GM18907 (cell line): ENCODE results near the gene GAGE12G.
"Not testable (repeated sequence)": the region's sequence is repeated elsewhere in the genome, so short reads cannot be mapped to it uniquely, and the experiment has no call there.

ENCODE experiments used
- ATAC-seq: cut with Tn5 transposase; IDR thresholded peaks from one replicate; pipeline ENCODE4 v1.9.1; 2021; ENCODE audit warnings: mild to moderate bottlenecking, moderate library complexity; ENCODE audit not compliant: unreplicated experiment

GAGE12G gene, protein sequence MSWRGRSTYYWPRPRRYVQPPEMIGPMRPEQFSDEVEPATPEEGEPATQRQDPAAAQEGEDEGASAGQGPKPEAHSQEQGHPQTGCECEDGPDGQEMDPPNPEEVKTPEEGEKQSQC

DNA sequence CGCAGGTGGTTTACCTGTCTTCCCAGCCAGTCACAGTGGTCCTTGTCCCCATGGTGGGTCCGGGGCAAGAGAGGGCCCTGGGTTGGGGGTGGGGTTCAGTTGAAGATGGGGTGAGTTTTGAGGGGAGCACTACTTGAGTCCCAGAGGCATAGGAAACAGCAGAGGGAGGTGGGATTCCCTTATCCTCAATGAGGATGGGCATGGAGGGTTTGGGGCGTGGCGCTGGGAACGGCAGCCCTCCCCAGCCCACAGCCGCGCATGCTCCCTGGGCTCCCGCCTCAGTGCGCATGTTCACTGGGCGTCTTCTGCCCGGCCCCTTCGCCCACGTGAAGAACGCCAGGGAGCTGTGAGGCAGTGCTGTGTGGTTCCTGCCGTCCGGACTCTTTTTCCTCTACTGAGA is at the start of gene GAGE12G:
GAGE12G (plus strand) TSS at position 301 of the 400 bp plus-strand sequence. CDS start 1,155 bp downstream, outside the sequence.
- not testable (repeated sequence) for ATAC-seq

DNA sequence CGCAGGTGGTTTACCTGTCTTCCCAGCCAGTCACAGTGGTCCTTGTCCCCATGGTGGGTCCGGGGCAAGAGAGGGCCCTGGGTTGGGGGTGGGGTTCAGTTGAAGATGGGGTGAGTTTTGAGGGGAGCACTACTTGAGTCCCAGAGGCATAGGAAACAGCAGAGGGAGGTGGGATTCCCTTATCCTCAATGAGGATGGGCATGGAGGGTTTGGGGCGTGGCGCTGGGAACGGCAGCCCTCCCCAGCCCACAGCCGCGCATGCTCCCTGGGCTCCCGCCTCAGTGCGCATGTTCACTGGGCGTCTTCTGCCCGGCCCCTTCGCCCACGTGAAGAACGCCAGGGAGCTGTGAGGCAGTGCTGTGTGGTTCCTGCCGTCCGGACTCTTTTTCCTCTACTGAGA is 38.3 kb upstream of the GAGE12G start, which contains the start of gene GAGE12C:
GAGE12C (plus strand) TSS at position 301 of the 400 bp plus-strand sequence. CDS start 1,155 bp downstream, outside the sequence.
- not testable (repeated sequence) for ATAC-seq

DNA sequence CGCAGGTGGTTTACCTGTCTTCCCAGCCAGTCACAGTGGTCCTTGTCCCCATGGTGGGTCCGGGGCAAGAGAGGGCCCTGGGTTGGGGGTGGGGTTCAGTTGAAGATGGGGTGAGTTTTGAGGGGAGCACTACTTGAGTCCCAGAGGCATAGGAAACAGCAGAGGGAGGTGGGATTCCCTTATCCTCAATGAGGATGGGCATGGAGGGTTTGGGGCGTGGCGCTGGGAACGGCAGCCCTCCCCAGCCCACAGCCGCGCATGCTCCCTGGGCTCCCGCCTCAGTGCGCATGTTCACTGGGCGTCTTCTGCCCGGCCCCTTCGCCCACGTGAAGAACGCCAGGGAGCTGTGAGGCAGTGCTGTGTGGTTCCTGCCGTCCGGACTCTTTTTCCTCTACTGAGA is 28.8 kb upstream of the GAGE12G start, which contains the start of gene GAGE12D:
GAGE12D (plus strand) TSS at position 301 of the 400 bp plus-strand sequence. CDS start 1,155 bp downstream, outside the sequence.
- not testable (repeated sequence) for ATAC-seq

DNA sequence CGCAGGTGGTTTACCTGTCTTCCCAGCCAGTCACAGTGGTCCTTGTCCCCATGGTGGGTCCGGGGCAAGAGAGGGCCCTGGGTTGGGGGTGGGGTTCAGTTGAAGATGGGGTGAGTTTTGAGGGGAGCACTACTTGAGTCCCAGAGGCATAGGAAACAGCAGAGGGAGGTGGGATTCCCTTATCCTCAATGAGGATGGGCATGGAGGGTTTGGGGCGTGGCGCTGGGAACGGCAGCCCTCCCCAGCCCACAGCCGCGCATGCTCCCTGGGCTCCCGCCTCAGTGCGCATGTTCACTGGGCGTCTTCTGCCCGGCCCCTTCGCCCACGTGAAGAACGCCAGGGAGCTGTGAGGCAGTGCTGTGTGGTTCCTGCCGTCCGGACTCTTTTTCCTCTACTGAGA is 19.2 kb upstream of the GAGE12G start, which contains the start of gene GAGE12E:
GAGE12E (plus strand) TSS at position 301 of the 400 bp plus-strand sequence. CDS start 1,155 bp downstream, outside the sequence.
- ATAC-seq: not testable (repeated sequence)

DNA sequence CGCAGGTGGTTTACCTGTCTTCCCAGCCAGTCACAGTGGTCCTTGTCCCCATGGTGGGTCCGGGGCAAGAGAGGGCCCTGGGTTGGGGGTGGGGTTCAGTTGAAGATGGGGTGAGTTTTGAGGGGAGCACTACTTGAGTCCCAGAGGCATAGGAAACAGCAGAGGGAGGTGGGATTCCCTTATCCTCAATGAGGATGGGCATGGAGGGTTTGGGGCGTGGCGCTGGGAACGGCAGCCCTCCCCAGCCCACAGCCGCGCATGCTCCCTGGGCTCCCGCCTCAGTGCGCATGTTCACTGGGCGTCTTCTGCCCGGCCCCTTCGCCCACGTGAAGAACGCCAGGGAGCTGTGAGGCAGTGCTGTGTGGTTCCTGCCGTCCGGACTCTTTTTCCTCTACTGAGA is 9.7 kb upstream of the GAGE12G start, which contains the start of gene GAGE12F:
GAGE12F (plus strand) TSS at position 301 of the 400 bp plus-strand sequence. CDS start 1,155 bp downstream, outside the sequence.
- ATAC-seq: not testable (repeated sequence)

DNA sequence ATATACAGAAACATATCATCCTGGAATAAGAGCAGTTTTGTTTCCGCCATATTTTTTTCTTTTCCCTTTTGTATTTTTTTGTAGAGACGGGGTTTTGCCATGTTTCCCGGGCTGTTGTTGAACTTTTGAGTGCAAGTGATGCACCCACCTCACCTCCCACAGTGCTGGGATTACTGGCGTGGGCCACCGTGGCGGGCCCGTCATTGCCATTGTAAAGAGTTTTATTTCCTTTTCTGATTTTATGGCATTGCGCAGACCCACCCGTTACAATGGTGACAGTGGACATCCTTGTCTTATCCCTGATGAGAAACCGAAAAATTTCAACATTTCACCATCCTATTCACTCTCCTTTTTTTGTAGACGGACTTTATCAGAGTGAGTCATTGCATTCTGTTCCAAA is 1.5 kb upstream of the GAGE12G start:
- not testable (repeated sequence) for ATAC-seq

DNA sequence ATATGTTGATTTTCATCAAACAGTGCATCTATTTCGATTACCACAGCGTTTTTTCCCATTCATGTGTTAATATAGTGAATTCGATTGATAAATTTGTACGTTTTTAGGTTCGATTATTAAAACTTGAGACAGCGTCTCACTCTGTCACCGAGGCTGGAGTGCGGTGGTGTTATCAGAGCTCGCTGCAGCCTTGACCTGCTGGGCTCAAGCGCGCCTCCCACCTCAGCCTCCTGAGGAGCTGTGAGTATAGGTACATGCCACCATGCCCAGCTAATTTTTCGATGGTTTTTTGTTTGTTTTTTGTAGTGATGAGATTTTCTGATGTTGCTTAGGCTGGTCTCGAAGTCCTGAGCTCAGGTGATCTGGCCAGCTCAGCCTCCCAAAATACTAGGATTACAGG is 1.0 kb upstream of the GAGE12G start:
- not testable (repeated sequence) for ATAC-seq

DNA sequence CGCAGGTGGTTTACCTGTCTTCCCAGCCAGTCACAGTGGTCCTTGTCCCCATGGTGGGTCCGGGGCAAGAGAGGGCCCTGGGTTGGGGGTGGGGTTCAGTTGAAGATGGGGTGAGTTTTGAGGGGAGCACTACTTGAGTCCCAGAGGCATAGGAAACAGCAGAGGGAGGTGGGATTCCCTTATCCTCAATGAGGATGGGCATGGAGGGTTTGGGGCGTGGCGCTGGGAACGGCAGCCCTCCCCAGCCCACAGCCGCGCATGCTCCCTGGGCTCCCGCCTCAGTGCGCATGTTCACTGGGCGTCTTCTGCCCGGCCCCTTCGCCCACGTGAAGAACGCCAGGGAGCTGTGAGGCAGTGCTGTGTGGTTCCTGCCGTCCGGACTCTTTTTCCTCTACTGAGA is 9.4 kb downstream of the GAGE12G start, which contains the start of gene GAGE12H:
GAGE12H (plus strand) TSS at position 301 of the 400 bp plus-strand sequence. CDS start 1,155 bp downstream, outside the sequence.
- ATAC-seq: not testable (repeated sequence)

DNA sequence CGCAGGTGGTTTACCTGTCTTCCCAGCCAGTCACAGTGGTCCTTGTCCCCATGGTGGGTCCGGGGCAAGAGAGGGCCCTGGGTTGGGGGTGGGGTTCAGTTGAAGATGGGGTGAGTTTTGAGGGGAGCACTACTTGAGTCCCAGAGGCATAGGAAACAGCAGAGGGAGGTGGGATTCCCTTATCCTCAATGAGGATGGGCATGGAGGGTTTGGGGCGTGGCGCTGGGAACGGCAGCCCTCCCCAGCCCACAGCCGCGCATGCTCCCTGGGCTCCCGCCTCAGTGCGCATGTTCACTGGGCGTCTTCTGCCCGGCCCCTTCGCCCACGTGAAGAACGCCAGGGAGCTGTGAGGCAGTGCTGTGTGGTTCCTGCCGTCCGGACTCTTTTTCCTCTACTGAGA is 19.0 kb downstream of the GAGE12G start, which contains the start of gene GAGE2A:
GAGE2A (plus strand) TSS at position 301 of the 400 bp plus-strand sequence. CDS start 1,155 bp downstream, outside the sequence.
- not testable (repeated sequence) for ATAC-seq

DNA sequence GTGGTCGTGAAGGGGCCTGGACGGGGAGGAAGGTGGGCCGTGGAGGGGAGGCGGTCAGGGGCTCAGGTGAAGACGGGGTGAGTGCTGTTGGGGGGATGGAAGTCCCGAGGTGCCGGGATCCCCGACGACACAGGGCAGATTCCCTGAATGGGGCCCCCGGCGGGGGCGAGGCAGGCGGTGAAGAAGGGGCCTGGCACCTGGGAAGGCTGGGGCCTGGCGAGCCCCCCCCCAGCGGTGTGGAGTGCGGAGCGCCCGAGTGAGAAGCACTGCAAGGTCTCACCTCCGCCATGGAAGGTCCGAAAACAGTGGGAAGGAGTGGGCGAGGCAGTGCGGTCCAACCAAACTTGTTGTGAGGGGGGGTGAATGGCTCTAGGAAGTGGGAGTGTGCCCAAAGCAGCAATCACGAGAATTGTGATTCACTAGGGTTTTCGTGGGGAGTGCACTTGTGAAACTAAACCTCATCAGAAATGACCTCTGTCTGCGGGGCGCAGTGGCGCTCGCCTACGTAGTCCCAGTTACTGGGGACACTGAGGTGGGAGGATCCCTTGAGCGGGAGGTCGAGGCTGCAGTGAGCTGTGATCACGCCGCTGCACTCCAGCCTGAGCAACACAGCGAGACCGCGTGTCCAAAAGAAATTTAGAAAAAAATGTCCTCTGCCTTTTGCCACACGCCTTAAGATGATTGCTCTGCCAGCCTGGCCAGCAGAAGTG is 19.7 kb downstream of the GAGE12G start:
- not testable (repeated sequence) for ATAC-seq

DNA sequence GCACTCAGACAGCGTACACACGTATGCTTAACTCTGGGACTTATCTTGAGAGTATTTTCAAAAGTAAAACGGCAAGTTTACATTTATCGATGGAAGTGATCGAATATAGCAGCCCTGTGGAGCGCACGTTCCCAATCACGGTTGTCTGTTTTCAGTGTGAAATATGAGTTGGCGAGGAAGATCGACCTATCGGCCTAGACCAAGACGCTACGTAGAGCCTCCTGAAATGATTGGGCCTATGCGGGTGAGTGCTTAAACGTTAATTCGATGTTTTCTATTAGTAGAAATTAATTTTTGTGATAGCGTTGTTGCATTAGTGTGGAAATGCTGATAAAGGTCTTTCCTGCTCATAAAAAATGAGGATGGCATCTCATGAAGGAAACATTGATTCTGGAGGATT is 20.3 kb downstream of the GAGE12G start:
- not testable (repeated sequence) for ATAC-seq

DNA sequence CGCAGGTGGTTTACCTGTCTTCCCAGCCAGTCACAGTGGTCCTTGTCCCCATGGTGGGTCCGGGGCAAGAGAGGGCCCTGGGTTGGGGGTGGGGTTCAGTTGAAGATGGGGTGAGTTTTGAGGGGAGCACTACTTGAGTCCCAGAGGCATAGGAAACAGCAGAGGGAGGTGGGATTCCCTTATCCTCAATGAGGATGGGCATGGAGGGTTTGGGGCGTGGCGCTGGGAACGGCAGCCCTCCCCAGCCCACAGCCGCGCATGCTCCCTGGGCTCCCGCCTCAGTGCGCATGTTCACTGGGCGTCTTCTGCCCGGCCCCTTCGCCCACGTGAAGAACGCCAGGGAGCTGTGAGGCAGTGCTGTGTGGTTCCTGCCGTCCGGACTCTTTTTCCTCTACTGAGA is 28.5 kb downstream of the GAGE12G start, which contains the start of gene GAGE1:
GAGE1 (plus strand) TSS at position 301 of the 400 bp plus-strand sequence. CDS start 1,155 bp downstream, outside the sequence.
- ATAC-seq: not testable (repeated sequence)

DNA sequence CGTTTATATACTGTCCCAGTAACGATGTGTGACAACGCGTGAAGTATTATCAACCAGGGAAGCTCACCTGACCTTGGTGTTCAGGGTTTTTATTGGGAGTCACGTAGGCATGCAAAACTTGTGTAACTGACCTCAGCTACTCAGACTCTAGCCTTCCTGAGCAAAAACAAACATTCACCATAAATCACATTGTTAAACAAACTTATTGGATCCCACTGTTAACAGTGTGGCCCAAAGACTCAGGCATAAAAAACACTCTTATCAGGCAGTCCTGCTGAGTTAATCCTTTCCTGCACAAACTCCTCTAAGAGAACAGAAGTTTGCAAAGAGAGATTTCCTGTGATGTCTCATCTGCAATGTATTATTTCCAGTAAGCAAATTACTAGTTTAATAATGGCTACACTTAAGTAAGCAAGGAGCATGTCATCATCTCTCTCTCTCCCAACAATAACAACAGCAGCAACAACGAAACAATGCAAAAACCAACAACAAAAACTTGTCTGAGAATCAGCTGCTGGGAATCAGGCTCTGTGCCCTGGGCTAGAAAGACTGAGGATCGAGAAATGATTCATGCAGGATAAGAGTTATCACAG is 40.6 kb downstream of the GAGE12G start:
- no peak for ATAC-seq

DNA sequence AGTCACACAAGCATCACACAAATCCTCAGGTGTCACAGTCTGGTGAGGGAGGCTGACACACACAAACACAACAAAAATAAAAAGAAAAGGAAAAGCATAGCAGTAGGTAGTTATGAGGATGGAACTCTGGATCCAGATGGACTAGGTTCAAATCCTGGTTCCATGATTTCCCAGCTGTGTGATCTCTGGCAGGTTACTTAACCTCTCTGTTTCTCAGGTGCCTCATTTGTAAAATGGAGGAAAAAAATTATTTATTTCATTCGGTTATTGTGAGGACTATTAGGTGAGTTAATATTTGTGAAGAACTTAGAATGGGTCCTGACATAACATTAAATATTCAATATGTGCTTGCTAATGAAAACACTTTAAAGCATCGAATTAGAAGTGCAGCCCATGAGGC is 48.4 kb downstream of the GAGE12G start:
- no peak for ATAC-seq
